ENCODE measurements around the gene B4GALT5.
"Not testable (repeated sequence)": the region's sequence is repeated elsewhere in the genome, so short reads cannot be mapped to it uniquely, and the experiment has no call there.

Gene B4GALT5

DNA sequence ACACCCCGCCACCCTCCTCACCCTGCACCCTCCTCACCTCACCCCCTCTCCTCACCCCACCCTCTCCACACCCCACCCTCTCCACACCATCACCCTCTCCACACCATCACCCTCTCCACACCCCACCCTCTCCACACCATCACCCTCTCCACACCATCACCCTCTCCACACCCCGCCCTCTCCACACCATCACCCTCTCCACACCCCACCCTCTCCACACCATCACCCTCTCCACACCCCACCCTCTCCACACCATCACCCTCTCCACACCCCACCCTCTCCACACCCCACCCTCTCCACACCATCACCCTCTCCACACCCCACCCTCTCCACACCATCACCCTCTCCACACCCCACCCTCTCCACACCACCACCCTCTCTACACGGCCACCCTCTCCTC is 96.3 kb downstream of the B4GALT5 start:
- H3K4me3 ChIP-seq (ENCODE audit: low read length); H3K27ac ChIP-seq (ENCODE audit: low read length); H3K27me3 ChIP-seq (ENCODE audit: control insufficient read depth, insufficient read depth, low read length); H3K9me3 ChIP-seq (ENCODE audit: control insufficient read depth, low read depth, low read length); H3K4me1 ChIP-seq (ENCODE audit: control insufficient read depth, low read depth, low read length); H3K36me3 ChIP-seq (ENCODE audit: control insufficient read depth, low read depth, low read length); H3K9ac ChIP-seq (ENCODE audit: low read length): not testable (repeated sequence)

DNA sequence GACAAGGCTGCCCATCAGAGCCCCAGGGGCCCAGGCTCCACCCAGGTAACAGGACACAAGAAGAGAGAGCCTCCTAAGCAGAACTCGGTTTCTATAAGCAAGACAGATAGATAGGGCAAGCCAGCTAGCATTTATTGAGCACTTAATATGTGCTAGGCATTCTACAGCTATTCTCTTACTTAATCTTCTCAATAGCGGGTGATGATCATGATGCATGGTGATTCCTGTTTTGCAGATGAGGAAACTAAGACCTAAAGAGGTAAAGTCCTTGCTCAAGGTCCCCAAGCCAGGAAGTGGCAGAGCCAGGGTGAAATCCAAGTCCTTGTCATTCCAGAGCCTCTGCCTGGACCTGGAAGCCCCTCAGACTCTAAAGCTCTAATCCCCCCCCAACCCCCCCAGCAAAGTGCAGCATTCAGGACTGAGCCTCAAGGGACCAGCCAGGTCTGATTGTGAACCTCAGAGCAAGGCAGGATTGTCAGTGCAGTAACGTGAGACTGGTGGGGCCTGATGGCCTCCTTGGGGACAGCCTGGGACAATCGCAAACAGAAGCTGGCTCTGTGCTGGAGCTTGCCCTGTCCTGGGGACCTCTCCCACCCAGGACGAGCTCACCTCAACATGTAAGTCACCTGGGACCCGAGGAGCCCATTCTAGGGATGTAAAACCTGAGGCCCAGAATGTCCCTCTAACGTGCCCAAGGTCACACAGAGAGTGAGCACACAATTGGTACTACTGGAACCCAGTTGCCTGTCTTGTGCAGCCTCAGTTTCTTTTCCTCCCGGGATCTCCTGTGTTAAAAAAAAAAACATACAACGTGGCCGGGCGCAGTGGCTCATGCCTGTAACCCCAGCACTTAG is 97.3 kb downstream of the B4GALT5 start:
- H3K9ac ChIP-seq (ENCODE audit: low read length), result no peak overlapping the region
- H3K27me3 ChIP-seq (ENCODE audit: control insufficient read depth, insufficient read depth, low read length), result no peaks in the 10 kb centered on the region

GRCh38 chr20:49615401-49616153 is 98.1 kb downstream of the B4GALT5 start:
- Histone ChIP-seq H3K27me3 (ENCODE audit: control insufficient read depth, insufficient read depth, low read length) (no peaks in the 10 kb centered on the region), H3K4me1 (ENCODE audit: control insufficient read depth, low read depth, low read length) (peaks cover 3% of the 10 kb centered on the region), H3K9ac (ENCODE audit: low read length) (no peak overlapping the region), H3K36me3 (ENCODE audit: control insufficient read depth, low read depth, low read length) (no peaks in the 10 kb centered on the region), H3K27ac (ENCODE audit: low read length) (no peak overlapping the region), H3K9me3 (ENCODE audit: control insufficient read depth, low read depth, low read length) (no peaks in the 10 kb centered on the region), H3K4me3 (ENCODE audit: low read length) (no peak overlapping the region)

More for the DNA sequence above, 97.3 kb downstream of the B4GALT5 start:
- H3K36me3 ChIP-seq (ENCODE audit: control insufficient read depth, low read depth, low read length), result no peaks in the 10 kb centered on the region
- no peaks in the 10 kb centered on the region for H3K9me3 ChIP-seq (ENCODE audit: control insufficient read depth, low read depth, low read length)
- no peak overlapping the region for H3K27ac ChIP-seq (ENCODE audit: low read length)
- no peak overlapping the region for H3K4me3 ChIP-seq (ENCODE audit: low read length)
- no peaks in the 10 kb centered on the region for H3K4me1 ChIP-seq (ENCODE audit: control insufficient read depth, low read depth, low read length)

DNA sequence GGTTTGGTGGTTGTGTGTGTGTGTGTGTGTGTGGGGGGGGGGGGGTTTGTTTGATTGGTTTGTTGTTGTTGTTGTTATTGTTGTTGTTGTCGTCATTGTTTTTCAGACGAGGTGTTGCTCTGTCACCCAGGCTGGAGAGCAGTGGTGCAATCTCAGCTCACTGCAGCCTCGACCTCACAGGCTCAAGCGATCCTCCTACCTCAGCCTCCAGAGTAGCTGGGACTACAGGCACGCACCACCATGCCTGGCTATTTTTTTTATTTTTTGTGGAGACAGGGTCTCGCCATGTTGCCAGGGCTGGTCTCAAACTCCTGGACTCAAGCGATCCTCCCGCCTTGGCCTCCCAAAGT is 98.7 kb downstream of the B4GALT5 start:
- not testable (repeated sequence) for H3K36me3 ChIP-seq (ENCODE audit: control insufficient read depth, low read depth, low read length); H3K4me1 ChIP-seq (ENCODE audit: control insufficient read depth, low read depth, low read length); H3K27ac ChIP-seq (ENCODE audit: low read length); H3K9me3 ChIP-seq (ENCODE audit: control insufficient read depth, low read depth, low read length); H3K9ac ChIP-seq (ENCODE audit: low read length); H3K27me3 ChIP-seq (ENCODE audit: control insufficient read depth, insufficient read depth, low read length); H3K4me3 ChIP-seq (ENCODE audit: low read length)

GRCh38 chr20:49614338-49615050 is 99.2 kb downstream of the B4GALT5 start:
- Histone ChIP-seq H3K9ac (ENCODE audit: low read length) (no peak overlapping the region), H3K4me1 (ENCODE audit: control insufficient read depth, low read depth, low read length) (peaks cover 3% of the 10 kb centered on the region), H3K27ac (ENCODE audit: low read length) (no peak overlapping the region), H3K4me3 (ENCODE audit: low read length) (no peak overlapping the region), H3K36me3 (ENCODE audit: control insufficient read depth, low read depth, low read length) (no peaks in the 10 kb centered on the region), H3K9me3 (ENCODE audit: control insufficient read depth, low read depth, low read length) (no peaks in the 10 kb centered on the region), H3K27me3 (ENCODE audit: control insufficient read depth, insufficient read depth, low read length) (no peaks in the 10 kb centered on the region)

DNA sequence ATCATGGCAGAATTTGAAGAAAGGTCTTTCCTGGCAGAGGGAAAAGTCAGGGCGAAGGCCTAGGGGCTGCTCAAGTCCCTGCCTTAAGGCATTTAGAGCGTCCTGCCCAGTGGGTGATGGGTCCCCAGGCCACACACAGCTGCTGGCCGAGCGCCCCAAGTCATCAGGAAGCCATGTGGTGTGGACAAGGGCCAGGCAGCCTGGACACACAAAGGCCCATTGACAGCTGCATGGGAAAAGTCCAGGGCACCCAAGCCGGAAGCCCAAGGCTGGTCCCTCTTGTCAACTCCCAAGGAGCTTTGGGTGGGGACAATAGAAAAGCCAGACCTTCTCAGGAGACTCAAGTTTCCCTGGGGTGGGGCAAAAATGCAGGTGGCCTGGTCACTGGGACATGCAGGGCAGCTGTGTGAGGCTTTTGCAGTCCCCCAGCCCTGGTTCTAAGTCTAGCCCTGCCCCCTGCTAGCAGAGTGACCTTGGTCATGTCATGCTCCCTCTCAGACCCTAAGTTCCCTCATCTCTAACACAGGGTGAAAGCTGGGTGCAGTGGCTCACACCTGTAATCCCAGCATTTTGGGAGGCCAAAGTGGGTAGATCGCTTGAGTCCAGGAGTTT is 101.4 kb downstream of the B4GALT5 start:
- Histone ChIP-seq H3K9ac (ENCODE audit: low read length) (no peak overlapping the region), H3K27ac (ENCODE audit: low read length) (no peak overlapping the region), H3K4me1 (ENCODE audit: control insufficient read depth, low read depth, low read length) (peaks cover 3% of the 10 kb centered on the region), H3K36me3 (ENCODE audit: control insufficient read depth, low read depth, low read length) (no peaks in the 10 kb centered on the region), H3K9me3 (ENCODE audit: control insufficient read depth, low read depth, low read length) (no peaks in the 10 kb centered on the region), H3K27me3 (ENCODE audit: control insufficient read depth, insufficient read depth, low read length) (no peaks in the 10 kb centered on the region), H3K4me3 (ENCODE audit: low read length) (no peak overlapping the region)

DNA sequence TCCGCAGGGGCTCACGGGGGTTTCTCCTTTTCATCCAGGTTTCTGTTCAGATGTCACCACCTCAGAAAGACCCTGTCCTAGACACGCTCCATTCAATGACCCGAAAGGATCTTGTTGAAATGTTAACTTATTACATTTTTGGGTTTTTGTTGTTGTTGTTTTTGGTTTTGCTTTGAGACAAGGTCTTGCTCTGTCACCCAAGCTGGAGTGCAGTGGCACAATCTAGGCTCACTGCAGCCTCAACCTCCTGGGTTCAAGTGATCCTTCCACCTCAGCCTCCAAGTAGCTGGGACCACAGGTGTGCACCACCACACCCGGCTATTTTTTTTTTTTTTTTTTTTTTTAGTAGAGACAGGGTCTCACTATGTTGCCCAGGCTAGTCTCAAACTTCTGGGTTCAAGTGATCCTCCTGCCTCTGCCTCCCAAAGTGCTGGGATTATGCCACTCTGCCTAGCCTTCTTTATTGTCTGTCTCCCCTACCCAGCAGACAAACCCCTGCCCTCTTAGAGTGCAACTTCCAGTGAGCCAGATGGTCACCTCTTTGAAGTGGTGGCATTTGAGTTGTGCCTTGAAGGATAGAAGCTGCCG is 102.0 kb downstream of the B4GALT5 start:
- not testable (repeated sequence) for H3K4me1 ChIP-seq (ENCODE audit: control insufficient read depth, low read depth, low read length); H3K27me3 ChIP-seq (ENCODE audit: control insufficient read depth, insufficient read depth, low read length); H3K36me3 ChIP-seq (ENCODE audit: control insufficient read depth, low read depth, low read length); H3K9ac ChIP-seq (ENCODE audit: low read length); H3K27ac ChIP-seq (ENCODE audit: low read length); H3K4me3 ChIP-seq (ENCODE audit: low read length); H3K9me3 ChIP-seq (ENCODE audit: control insufficient read depth, low read depth, low read length)

DNA sequence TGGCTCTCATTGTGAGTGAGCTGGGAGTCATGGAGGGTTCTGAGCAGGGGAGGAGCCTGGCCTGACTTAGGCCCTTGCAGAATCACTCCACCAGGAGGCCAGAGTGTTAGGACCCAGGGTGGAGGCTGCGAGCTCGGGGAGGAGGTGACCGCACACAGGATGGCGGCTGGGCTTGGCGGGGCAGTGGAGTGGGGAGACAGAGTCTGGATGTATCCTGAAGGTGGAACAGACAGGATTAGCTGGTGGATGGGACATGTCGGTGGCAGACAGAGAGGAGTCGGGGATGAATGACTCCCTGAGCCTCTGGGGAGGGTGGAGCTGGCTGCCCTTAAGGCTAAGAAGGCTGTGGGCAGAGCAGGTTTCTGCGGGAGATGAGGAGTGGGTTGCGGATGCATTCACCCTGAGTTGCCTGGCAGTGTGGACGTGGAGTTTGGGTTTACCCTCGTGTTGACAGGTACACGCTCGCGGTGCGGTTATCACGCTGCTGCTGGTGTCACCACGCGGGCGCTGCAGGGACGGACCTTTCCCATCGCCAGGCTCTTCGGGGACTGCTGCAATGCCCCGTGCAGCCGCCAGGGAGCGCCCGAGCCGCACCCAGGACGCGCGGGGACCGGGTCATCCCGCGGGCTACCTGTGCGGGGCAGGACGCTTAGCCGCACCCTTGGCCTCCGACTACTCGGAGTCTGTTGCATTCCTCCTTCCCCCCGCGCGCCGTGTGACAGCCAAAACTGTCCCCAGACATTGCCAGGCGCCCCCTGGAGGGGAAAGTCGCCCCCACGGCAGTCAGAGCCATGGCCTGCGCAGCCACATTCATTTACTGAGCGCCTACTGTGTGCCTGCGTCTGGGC is 102.8 kb downstream of the B4GALT5 start:
- no peak overlapping the region for H3K9ac ChIP-seq (ENCODE audit: low read length)
- no peaks in the 10 kb centered on the region for H3K27me3 ChIP-seq (ENCODE audit: control insufficient read depth, insufficient read depth, low read length)
- H3K36me3 ChIP-seq (ENCODE audit: control insufficient read depth, low read depth, low read length), result no peaks in the 10 kb centered on the region
- no peak overlapping the region for H3K27ac ChIP-seq (ENCODE audit: low read length)
- peak overlapping the region; percentile 53 for H3K4me3 ChIP-seq (ENCODE audit: low read length)
- H3K9me3 ChIP-seq (ENCODE audit: control insufficient read depth, low read depth, low read length), result no peaks in the 10 kb centered on the region
- H3K4me1 ChIP-seq (ENCODE audit: control insufficient read depth, low read depth, low read length), result peaks cover 3% of the 10 kb centered on the region

- no peaks in the 10 kb centered on the region for H3K36me3 ChIP-seq (ENCODE audit: control insufficient read depth, low read depth, low read length)
- H3K4me1 ChIP-seq (ENCODE audit: control insufficient read depth, low read depth, low read length), result peaks cover 3% of the 10 kb centered on the region
- no peak overlapping the region for H3K9ac ChIP-seq (ENCODE audit: low read length)
- H3K27me3 ChIP-seq (ENCODE audit: control insufficient read depth, insufficient read depth, low read length), result no peaks in the 10 kb centered on the region
- peak overlapping the region; percentile 38 for H3K4me3 ChIP-seq (ENCODE audit: low read length)
- H3K9me3 ChIP-seq (ENCODE audit: control insufficient read depth, low read depth, low read length), result no peaks in the 10 kb centered on the region
- no peak overlapping the region for H3K27ac ChIP-seq (ENCODE audit: low read length)
Observed at GRCh38 chr20:49608752-49609670, 104.7 kb downstream of the B4GALT5 start.

- Histone ChIP-seq H3K4me1 (ENCODE audit: control insufficient read depth, low read depth, low read length) (peaks cover 3% of the 10 kb centered on the region), H3K27me3 (ENCODE audit: control insufficient read depth, insufficient read depth, low read length) (no peaks in the 10 kb centered on the region), H3K9ac (ENCODE audit: low read length) (no peak overlapping the region), H3K27ac (ENCODE audit: low read length) (no peak overlapping the region), H3K4me3 (ENCODE audit: low read length) (no peak overlapping the region), H3K9me3 (ENCODE audit: control insufficient read depth, low read depth, low read length) (no peaks in the 10 kb centered on the region), H3K36me3 (ENCODE audit: control insufficient read depth, low read depth, low read length) (no peaks in the 10 kb centered on the region)
Observed at GRCh38 chr20:49607568-49607967, 106.1 kb downstream of the B4GALT5 start.

Data from iPS-18a (cell line).